Epithelial cell of prostate (primary cell): Measurements from ENCODE around the gene ATF7IP2.
"Not testable (repeated sequence)": the region's sequence is repeated elsewhere in the genome, so short reads cannot be mapped to it uniquely, and the experiment has no call there.

Experiments used
- DNase-seq: peaks from one replicate; pipeline ENCODE4 v3.0.0-alpha.2; 2011; ENCODE audit warnings: low read depth, low spot score
- H3K27ac ChIP-seq: fragments of 450-650 bp; 2 replicates; pipeline ENCODE4 v1.5.1; 2017; ENCODE audit warnings: mild to moderate bottlenecking

The ATF7IP2 gene

GRCh38 chr16:10504404-10504885 lies 118.6 kb downstream of the ATF7IP2 start:
- H3K27ac ChIP-seq: no peak overlapping the region
- DNase-seq: no peak

GRCh38 chr16:10505286-10505685 lies 119.4 kb downstream of the ATF7IP2 start:
- H3K27ac ChIP-seq: not testable (repeated sequence)

GRCh38 chr16:10509534-10510025 lies 123.7 kb downstream of the ATF7IP2 start:
- no peak overlapping the region for H3K27ac ChIP-seq
- peak; percentile 43 for DNase-seq

More at GRCh38 chr16:10505286-10505685, 119.4 kb downstream of the ATF7IP2 start:
- DNase-seq: not testable (repeated sequence)

GRCh38 chr16:10510279-10510678 lies 124.4 kb downstream of the ATF7IP2 start:
- H3K27ac ChIP-seq: no peak overlapping the region
- no peak for DNase-seq

GRCh38 chr16:10511829-10512228 lies 126.0 kb downstream of the ATF7IP2 start:
- H3K27ac ChIP-seq: no peak overlapping the region
- no peak for DNase-seq

- H3K27ac ChIP-seq: no peak overlapping the region
- no peak for DNase-seq
Observed at GRCh38 chr16:10514369-10515055, 128.7 kb downstream of the ATF7IP2 start.

GRCh38 chr16:10517868-10518267 lies 132.0 kb downstream of the ATF7IP2 start:
- H3K27ac ChIP-seq: no peak overlapping the region
- no peak for DNase-seq

GRCh38 chr16:10518479-10519041 lies 132.7 kb downstream of the ATF7IP2 start:
- DNase-seq: no peak
- H3K27ac ChIP-seq: no peak overlapping the region

GRCh38 chr16:10519297-10519696 lies 133.4 kb downstream of the ATF7IP2 start:
- DNase-seq: no peak

GRCh38 chr16:10519929-10520868 lies 134.3 kb downstream of the ATF7IP2 start:
- no peak for DNase-seq
- H3K27ac ChIP-seq: no peak overlapping the region

More at GRCh38 chr16:10519297-10519696, 133.4 kb downstream of the ATF7IP2 start:
- no peak overlapping the region for H3K27ac ChIP-seq

GRCh38 chr16:10520869-10521578 lies 135.2 kb downstream of the ATF7IP2 start:
- no peak overlapping the region for H3K27ac ChIP-seq
- no peak for DNase-seq

- no peak overlapping the region for H3K27ac ChIP-seq
- no peak for DNase-seq
Observed at GRCh38 chr16:10521681-10522274, 135.9 kb downstream of the ATF7IP2 start.

- H3K27ac ChIP-seq: no peak overlapping the region
- DNase-seq: no peak
Observed at GRCh38 chr16:10522966-10523365, 137.1 kb downstream of the ATF7IP2 start.

GRCh38 chr16:10525214-10525825 lies 139.5 kb downstream of the ATF7IP2 start:
- H3K27ac ChIP-seq: no peak overlapping the region
- no peak for DNase-seq

GRCh38 chr16:10526962-10527361 lies 141.1 kb downstream of the ATF7IP2 start:
- H3K27ac ChIP-seq: no peak overlapping the region
- no peak for DNase-seq

GRCh38 chr16:10528635-10529034 lies 142.8 kb downstream of the ATF7IP2 start:
- H3K27ac ChIP-seq: no peak overlapping the region
- no peak for DNase-seq

- no peak overlapping the region for H3K27ac ChIP-seq
- DNase-seq: no peak
Observed at GRCh38 chr16:10529895-10530669, 144.2 kb downstream of the ATF7IP2 start.

GRCh38 chr16:10530685-10531084 lies 144.8 kb downstream of the ATF7IP2 start:
- DNase-seq: no peak
- no peak overlapping the region for H3K27ac ChIP-seq
